Measurements from ENCODE around the gene ADORA1. TPM values are rescaled to one million over a fixed set of nuclear protein-coding genes. Genes with fewer than 3 reads are reported as not detected.

Gene ADORA1
- total RNA-seq, 2 experiments from 2014 or later = not detected

GRCh38 chr1:203113308-203113707 lies 14.2 kb upstream of the ADORA1 start:
- no peak for TF ChIP-seq CTCF (IDR thresholded peaks at IDR 0.05)
- Histone ChIP-seq H3K27me3 (ENCODE audit: control insufficient read depth in 1 of 2, insufficient read depth in 2 of 2, low read length in 2 of 2) (peaks cover 16 to 18% of the 10 kb centered on the region in 2 experiments), H3K36me3 (ENCODE audit: insufficient read depth, low read length) (no peaks in the 10 kb centered on the region), H3K27ac (ENCODE audit: low read depth in 1 of 2, low read length in 2 of 2) (no peak overlapping the region), H3K9me3 (ENCODE audit: control insufficient read depth in 1 of 2, insufficient read depth in 1 of 2, low read length in 2 of 2) (peaks cover 0 to 6% of the 10 kb centered on the region in 2 experiments), H3K4me1 (ENCODE audit: insufficient read depth, low read length) (no peaks in the 10 kb centered on the region), H3K4me3 (ENCODE audit: low read length) (no peak overlapping the region)
- peaks cover 37% of the 10 kb centered on the region for H3K27me3 Mint-ChIP-seq
- CTCF ChIA-PET = no interaction called here
- H3K4me1 Mint-ChIP-seq (ENCODE audit: low read depth) = no peaks in the 10 kb centered on the region
- DNase-seq (no peak), ATAC-seq (ENCODE audit: poor library complexity) (no peak)
- POLR2A ChIA-PET = no interaction called here
- H3K9me3 Mint-ChIP-seq = no peaks in the 10 kb centered on the region
- intact Hi-C loops (cut with DNase I, micrococcal nuclease) = no loop called here
- no peak overlapping the region for H3K27ac Mint-ChIP-seq
- H3K4me3 Mint-ChIP-seq = no peak overlapping the region
- no peaks in the 10 kb centered on the region for H3K36me3 Mint-ChIP-seq (ENCODE audit: low read depth)

DNA sequence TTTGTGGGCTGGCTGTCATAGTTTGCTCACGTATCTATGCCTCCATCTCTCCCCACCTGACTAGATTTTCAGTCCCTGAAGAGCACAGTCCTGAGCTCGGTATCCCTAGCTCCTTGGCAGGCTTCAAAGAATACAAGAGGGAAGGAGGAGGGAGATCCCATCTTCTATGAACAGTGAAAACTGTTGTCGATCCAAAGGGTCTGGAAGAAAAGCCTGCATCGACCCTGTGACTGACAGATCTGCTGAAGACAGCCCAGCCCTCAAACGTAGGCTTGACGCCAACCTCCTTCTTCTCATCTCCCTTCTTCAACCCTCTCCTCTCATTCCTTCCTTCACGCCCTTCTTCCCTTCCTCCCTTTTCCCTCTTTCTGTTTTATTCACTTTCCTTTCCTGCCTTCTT lies 13.3 kb upstream of the ADORA1 start:
- CTCF ChIA-PET = no interaction called here
- peaks cover 25% of the 10 kb centered on the region in 2 experiments for H3K27me3 ChIP-seq (ENCODE audit: control insufficient read depth in 1 of 2, insufficient read depth in 2 of 2, low read length in 2 of 2)

DNA sequence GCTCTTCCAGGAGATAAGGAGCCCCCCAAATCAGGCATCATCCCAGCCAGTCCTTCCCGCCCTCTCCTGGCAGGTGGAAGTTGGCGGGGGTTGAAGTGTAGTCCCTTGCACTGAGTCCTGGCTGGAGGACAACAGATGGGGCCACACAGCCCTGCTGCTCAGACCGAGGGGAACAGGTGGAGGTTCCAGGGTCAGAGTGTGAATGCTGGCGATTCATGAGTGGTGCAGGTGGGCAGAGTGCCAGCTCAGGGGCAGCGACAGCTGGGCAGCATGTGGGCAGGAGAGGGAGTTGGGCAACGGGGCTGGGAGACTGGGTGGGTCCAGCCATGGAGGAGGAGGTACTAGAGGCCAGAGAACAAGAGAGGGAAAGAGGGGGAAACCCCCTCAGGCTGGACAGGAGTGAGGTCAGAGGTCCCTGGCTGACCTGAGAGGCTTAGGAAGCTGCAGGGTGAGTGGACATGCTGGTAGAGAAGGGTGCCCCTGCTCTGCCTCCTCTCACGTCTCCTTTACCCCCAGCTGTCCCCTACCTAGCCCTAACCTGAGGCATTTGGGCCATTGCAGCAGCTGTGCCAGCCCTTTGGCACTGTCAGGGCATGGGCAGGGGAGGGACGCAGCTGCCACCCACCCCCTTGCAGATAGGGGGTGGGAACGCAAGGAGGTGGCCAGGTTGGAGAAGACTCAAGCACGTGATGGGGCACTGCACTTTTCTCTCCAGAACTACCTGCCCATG lies 11.3 kb upstream of the ADORA1 start:
- Histone ChIP-seq H3K27me3 (ENCODE audit: control insufficient read depth in 1 of 2, insufficient read depth in 2 of 2, low read length in 2 of 2) (peaks cover 25 to 36% of the 10 kb centered on the region in 2 experiments), H3K4me1 (ENCODE audit: insufficient read depth, low read length) (no peaks in the 10 kb centered on the region), H3K9me3 (ENCODE audit: control insufficient read depth in 1 of 2, insufficient read depth in 1 of 2, low read length in 2 of 2) (peaks cover 0 to 11% of the 10 kb centered on the region in 2 experiments), H3K36me3 (ENCODE audit: insufficient read depth, low read length) (no peaks in the 10 kb centered on the region), H3K27ac (ENCODE audit: low read depth in 1 of 2, low read length in 2 of 2) (no peak overlapping the region), H3K4me3 (ENCODE audit: low read length) (no peak overlapping the region)
- Mint-ChIP-seq H3K4me1 (ENCODE audit: low read depth) (no peaks in the 10 kb centered on the region), H3K4me3 (no peak overlapping the region), H3K27me3 (peaks cover 39% of the 10 kb centered on the region), H3K9me3 (no peaks in the 10 kb centered on the region), H3K27ac (no peak overlapping the region), H3K36me3 (ENCODE audit: low read depth) (no peaks in the 10 kb centered on the region)
- no peak for ATAC-seq (ENCODE audit: poor library complexity)
- ChIA-PET POLR2A (no interaction called here), CTCF (no interaction called here)
- DNase-seq = no peak
- no peak for TF ChIP-seq CTCF (IDR thresholded peaks at IDR 0.05)
- intact Hi-C loops (cut with DNase I, micrococcal nuclease) = no loop called here

More for the DNA sequence above, 13.3 kb upstream of the ADORA1 start:
- Histone ChIP-seq H3K36me3 (ENCODE audit: insufficient read depth, low read length) (no peaks in the 10 kb centered on the region), H3K4me3 (ENCODE audit: low read length) (no peak overlapping the region), H3K4me1 (ENCODE audit: insufficient read depth, low read length) (no peaks in the 10 kb centered on the region), H3K27ac (ENCODE audit: low read depth in 1 of 2, low read length in 2 of 2) (no peak overlapping the region), H3K9me3 (ENCODE audit: control insufficient read depth in 1 of 2, insufficient read depth in 1 of 2, low read length in 2 of 2) (peaks cover 0 to 6% of the 10 kb centered on the region in 2 experiments)
- POLR2A ChIA-PET = no interaction called here
- intact Hi-C loops (cut with DNase I, micrococcal nuclease) = no loop called here
- no peak overlapping the region for H3K27ac Mint-ChIP-seq
- no peak for TF ChIP-seq CTCF (IDR thresholded peaks at IDR 0.05)
- H3K36me3 Mint-ChIP-seq (ENCODE audit: low read depth) = no peaks in the 10 kb centered on the region
- DNase-seq (no peak), ATAC-seq (ENCODE audit: poor library complexity) (no peak)
- H3K27me3 Mint-ChIP-seq = peaks cover 37% of the 10 kb centered on the region
- H3K4me1 Mint-ChIP-seq (ENCODE audit: low read depth) = no peaks in the 10 kb centered on the region
- H3K9me3 Mint-ChIP-seq = no peaks in the 10 kb centered on the region
- H3K4me3 Mint-ChIP-seq = no peak overlapping the region
